ENCODE data around the gene OR10AD1.
"Not testable (repeated sequence)": the region's sequence is repeated elsewhere in the genome, so short reads cannot be mapped to it uniquely, and the experiment has no call there.

The OR10AD1 gene

DNA sequence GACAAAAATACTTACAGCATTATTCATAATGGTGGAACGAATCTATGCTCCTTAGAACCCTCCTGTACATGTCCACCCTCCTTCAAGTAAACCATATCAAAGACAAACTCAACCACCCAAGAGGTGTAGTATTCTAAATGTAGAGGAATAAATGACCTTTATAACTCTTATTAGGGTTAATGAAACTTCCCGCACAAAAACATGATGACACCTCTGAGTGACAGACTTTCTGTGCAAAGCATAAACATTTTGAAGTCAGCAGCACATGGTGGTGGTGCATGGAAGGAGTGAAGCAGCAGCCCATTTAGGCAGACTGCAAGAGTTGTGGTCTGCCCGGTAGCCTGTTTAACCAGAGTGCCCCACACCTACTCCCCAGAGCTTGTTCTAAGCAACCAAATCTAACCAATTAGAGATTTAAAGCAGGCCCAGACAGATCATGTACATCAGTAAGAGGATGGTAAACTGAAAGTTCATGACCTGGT lies 45.2 kb downstream of the OR10AD1 start:
- DNase-seq: no peak

DNA sequence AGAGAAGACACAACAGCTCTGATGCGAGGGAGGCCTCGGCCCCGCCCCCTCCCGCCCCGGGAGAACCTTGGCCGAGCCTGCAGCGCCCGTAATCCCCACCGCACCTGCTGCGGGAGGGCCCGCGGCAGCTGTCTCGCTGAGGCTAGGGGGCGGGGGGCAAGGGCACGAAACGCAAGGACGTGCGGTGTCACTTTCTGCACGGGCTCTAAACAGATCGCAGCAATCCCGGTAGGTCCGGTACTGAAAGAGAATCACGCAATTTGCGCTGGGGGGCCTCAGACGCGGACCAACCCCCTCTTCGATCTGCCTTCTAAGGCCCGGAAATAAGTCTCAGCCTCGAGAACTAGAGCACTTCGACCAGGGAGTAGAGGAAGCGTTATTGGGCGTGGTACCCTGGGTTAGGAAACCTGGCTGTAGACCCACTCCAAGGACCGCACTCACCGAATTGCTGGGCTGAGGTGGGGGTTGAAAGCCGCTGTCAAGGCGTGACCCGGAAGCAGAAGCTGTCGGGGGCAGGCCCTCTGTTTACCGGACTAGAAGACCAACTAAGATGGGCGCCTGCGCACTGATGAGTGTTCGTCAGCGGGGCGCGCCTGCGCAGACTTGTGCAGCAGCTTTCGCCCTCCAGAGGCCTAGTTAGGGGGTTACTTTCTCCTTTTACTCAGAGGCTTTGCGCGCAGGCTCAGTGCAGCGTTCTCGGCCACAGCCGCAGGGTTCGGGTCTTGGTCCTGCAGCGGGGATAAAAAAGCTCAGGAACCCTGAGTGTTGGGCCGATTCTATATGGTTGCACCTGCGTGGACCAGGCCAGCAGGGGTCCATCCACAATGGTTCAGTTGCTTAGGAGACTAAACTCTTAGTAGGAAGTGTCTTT lies 45.8 kb downstream of the OR10AD1 start, which contains the start of gene ASB8:
TSS of gene ASB8 (minus strand) at position 498 of the 871 bp plus-strand sequence. CDS start 4,019 bp downstream, outside the sequence.
- peak; percentile 95 for DNase-seq

DNA sequence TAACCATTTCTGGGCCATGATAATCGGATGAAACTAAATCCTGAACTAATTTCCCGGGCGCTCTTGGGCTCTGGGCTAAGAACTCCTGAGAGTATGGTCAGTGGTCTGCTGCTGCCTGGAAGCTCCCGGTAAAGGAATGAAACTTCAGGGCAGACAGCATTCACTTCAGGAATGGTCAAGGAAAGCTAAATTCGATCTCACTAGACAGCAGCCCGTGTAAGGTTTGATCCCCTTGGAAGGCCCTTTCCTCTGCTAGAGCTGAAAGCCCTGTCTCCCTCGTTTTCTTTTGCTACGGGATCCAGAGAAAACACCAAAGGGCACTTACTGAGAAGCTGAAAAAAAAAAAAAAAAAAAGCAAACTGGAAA lies 46.5 kb downstream of the OR10AD1 start:
- no peak for DNase-seq

DNA sequence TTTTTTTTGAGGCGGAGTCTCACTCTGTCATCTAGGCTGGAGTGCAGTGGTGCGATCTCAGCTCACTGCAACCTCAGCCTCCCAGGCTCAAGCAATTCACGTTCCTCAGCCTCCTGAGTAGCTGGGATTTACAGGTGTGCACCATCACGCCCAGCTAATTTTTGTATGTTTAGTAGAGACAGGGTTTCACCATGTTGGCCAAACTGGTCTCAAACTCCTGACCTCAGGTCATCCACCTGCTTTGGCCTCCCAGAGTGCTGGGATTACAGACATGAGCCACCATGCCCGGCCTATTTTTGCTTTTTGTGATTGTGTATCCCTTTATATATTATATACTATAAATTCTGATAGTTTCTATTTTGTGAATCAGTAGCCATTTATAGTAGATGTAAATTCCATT lies 47.3 kb downstream of the OR10AD1 start:
- not testable (repeated sequence) for DNase-seq
